Measurements from ENCODE around the gene DCTN2. TPM values are rescaled to one million over a fixed set of nuclear protein-coding genes. Genes with fewer than 3 reads are reported as not detected.
A peak's percentile ranks its signal among the peaks of the same experiment; 100 is the strongest.
"Not testable (repeated sequence)": the region's sequence is repeated elsewhere in the genome, so short reads cannot be mapped to it uniquely, and the experiment has no call there.

DCTN2 gene
- total and polyA plus RNA-seq, 3 donors from 2014 or later: 109 to 196 (median 122) TPM

GRCh38 chr12:57590864-57591781 is 44.1 kb upstream of the DCTN2 start, which contains the start of gene PIP4K2C:
Gene PIP4K2C (plus strand): TSS chr12:57591192. CDS start chr12:57591290, 98 bp downstream.
- no peaks in the 10 kb centered on the region for H3K9me3 ChIP-seq
- H3K27me3 ChIP-seq: no peaks in the 10 kb centered on the region
- 0 to 2% methylated on average over 20 to 43 of the region's 69 CpGs for WGBS, 2 donors
- H3K4me1 ChIP-seq: peaks cover 21% of the 10 kb centered on the region
- TF ChIP-seq CTCF (IDR thresholded peaks at IDR 0.05) (peak in 1 of 3 experiments; percentile 17), POLR2A (IDR thresholded peaks at IDR 0.05) (no peak)
- peak within 1 kb of the TSS; percentile 83 to 94 for H3K4me3 ChIP-seq
- peak within 1 kb of the TSS; percentile 37 to 76 for H3K27ac ChIP-seq
- peak; percentile 93 for DNase-seq
- H3K36me3 ChIP-seq (ENCODE audit: low read depth, missing control alignments): no peaks in the 10 kb centered on the region
- intact Hi-C loops (cut with DNase I; ENCODE audit: low total_unique reads): no loop called here

- peak overlapping the region; percentile 37 to 76 for H3K27ac ChIP-seq
- H3K4me1 ChIP-seq: peaks cover 21% of the 10 kb centered on the region
- WGBS, 2 donors: 12 to 13% methylated on average over 2 of the region's 2 CpGs
- no peaks in the 10 kb centered on the region for H3K36me3 ChIP-seq (ENCODE audit: low read depth, missing control alignments)
- no peak for DNase-seq
- no peaks in the 10 kb centered on the region for H3K27me3 ChIP-seq
- peak overlapping the region; percentile 83 to 94 for H3K4me3 ChIP-seq
- intact Hi-C loops (cut with DNase I; ENCODE audit: low total_unique reads): no loop called here
- H3K9me3 ChIP-seq: no peaks in the 10 kb centered on the region
- TF ChIP-seq CTCF (IDR thresholded peaks at IDR 0.05) (no peak), POLR2A (IDR thresholded peaks at IDR 0.05) (no peak)
Measured at GRCh38 chr12:57590479-57590863, 43.5 kb upstream of the DCTN2 start.

- intact Hi-C loops (cut with DNase I; ENCODE audit: low total_unique reads); H3K9me3 ChIP-seq; H3K4me3 ChIP-seq; H3K27me3 ChIP-seq; H3K36me3 ChIP-seq (ENCODE audit: low read depth, missing control alignments): not testable (repeated sequence)
- 65 to 76% methylated on average over 15 of the region's 15 CpGs for whole genome bisulfite sequencing, 2 donors
- Histone ChIP-seq H3K4me1 (peaks cover 21% of the 10 kb centered on the region), H3K27ac (peak overlapping the region; percentile 51 to 59)
- peak; percentile 73 for DNase-seq
Measured at GRCh38 chr12:57588951-57589610, 42.1 kb upstream of the DCTN2 start.

- WGBS, 2 donors: 83 to 91% methylated on average over 3 of the region's 3 CpGs
- DNase-seq: no peak
- Histone ChIP-seq H3K9me3 (no peaks in the 10 kb centered on the region), H3K27ac (no peak overlapping the region), H3K4me3 (no peak overlapping the region), H3K36me3 (ENCODE audit: low read depth, missing control alignments) (no peaks in the 10 kb centered on the region), H3K4me1 (peaks cover 15% of the 10 kb centered on the region), H3K27me3 (no peaks in the 10 kb centered on the region)
- TF ChIP-seq POLR2A (IDR thresholded peaks at IDR 0.05): no peak
- TF ChIP-seq CTCF (IDR thresholded peaks at IDR 0.05): no peak
- intact Hi-C loops (cut with DNase I; ENCODE audit: low total_unique reads): no loop called here
Measured at GRCh38 chr12:57586832-57587429, 39.9 kb upstream of the DCTN2 start.

- WGBS, 2 donors: 91 to 94% methylated on average over 3 of the region's 3 CpGs
- intact Hi-C loops (cut with DNase I; ENCODE audit: low total_unique reads): no loop called here
- TF ChIP-seq CTCF (IDR thresholded peaks at IDR 0.05) (no peak), POLR2A (IDR thresholded peaks at IDR 0.05) (no peak)
Measured at GRCh38 chr12:57586128-57586527, 39.1 kb upstream of the DCTN2 start.

More at GRCh38 chr12:57586128-57586527, 39.1 kb upstream of the DCTN2 start:
- H3K27ac ChIP-seq: no peak overlapping the region
- no peak overlapping the region for H3K4me3 ChIP-seq
- no peaks in the 10 kb centered on the region for H3K27me3 ChIP-seq
- no peak for DNase-seq
- H3K36me3 ChIP-seq (ENCODE audit: low read depth, missing control alignments): no peaks in the 10 kb centered on the region
- no peaks in the 10 kb centered on the region for H3K9me3 ChIP-seq
- peaks cover 10% of the 10 kb centered on the region for H3K4me1 ChIP-seq

Measured in testis (tissue), 3 donors.